Endometrium (tissue), 2 donors: ENCODE results near the gene TMEM63A.
"Not testable (repeated sequence)": the region's sequence is repeated elsewhere in the genome, so short reads cannot be mapped to it uniquely, and the experiment has no call there.

Experiments
- FAIRE-seq: peaks from 2 replicates; lab custom pipeline; 2012; peaks lifted over from hg19 to GRCh38; lab: Jason Lieb, UNC
- donor health status: control.
- donor health status: control.

Gene TMEM63A

GRCh38 chr1:225908773-225909172, 26.6 kb upstream of the TMEM63A start:
- FAIRE-seq = no peak

GRCh38 chr1:225908013-225908640, 25.9 kb upstream of the TMEM63A start:
- no peak for FAIRE-seq

GRCh38 chr1:225907341-225907740, 25.2 kb upstream of the TMEM63A start:
- no peak for FAIRE-seq

- no peak for FAIRE-seq
Observed at GRCh38 chr1:225906467-225906866, 24.3 kb upstream of the TMEM63A start.

GRCh38 chr1:225903623-225904022, 21.4 kb upstream of the TMEM63A start:
- no peak for FAIRE-seq

GRCh38 chr1:225899044-225899925, 17.1 kb upstream of the TMEM63A start:
- FAIRE-seq = no peak

GRCh38 chr1:225897595-225898514, 15.7 kb upstream of the TMEM63A start:
- FAIRE-seq = no peak

- no peak for FAIRE-seq
Observed at GRCh38 chr1:225896937-225897549, 14.9 kb upstream of the TMEM63A start.

- FAIRE-seq = no peak
Observed at GRCh38 chr1:225896494-225896893, 14.3 kb upstream of the TMEM63A start.

GRCh38 chr1:225892307-225892706, 10.1 kb upstream of the TMEM63A start:
- no peak for FAIRE-seq

GRCh38 chr1:225891229-225891972, 9.2 kb upstream of the TMEM63A start:
- no peak for FAIRE-seq

- FAIRE-seq = no peak
Observed at GRCh38 chr1:225890346-225891228, 8.4 kb upstream of the TMEM63A start.

- no peak for FAIRE-seq
Observed at GRCh38 chr1:225889743-225890142, 7.6 kb upstream of the TMEM63A start.

GRCh38 chr1:225888898-225889601, 6.9 kb upstream of the TMEM63A start, which contains the start of gene LEFTY1:
TSS of gene LEFTY1 (minus strand) at chr1:225889146. CDS start at chr1:225889066, 80 bp downstream.
- FAIRE-seq = no peak

GRCh38 chr1:225888289-225888897, 6.2 kb upstream of the TMEM63A start:
- no peak for FAIRE-seq

GRCh38 chr1:225887554-225888288, 5.5 kb upstream of the TMEM63A start:
- not testable (repeated sequence) for FAIRE-seq

- FAIRE-seq = no peak
Observed at GRCh38 chr1:225887030-225887314, 4.8 kb upstream of the TMEM63A start.
